ENCODE measurements around the gene BACE2.

GRCh38 chr21:41220208-41220733, 52.3 kb downstream of the BACE2 start:
- TF ChIP-seq CTCF (IDR thresholded peaks at IDR 0.05) (no peak), POLR2AphosphoS5 (IDR thresholded peaks at IDR 0.05) (no peak), POLR2A (IDR thresholded peaks at IDR 0.05) (no peak)
